HepG2 (cell line): ENCODE data around the gene DIABLO. TPM values are rescaled to one million over a fixed set of nuclear protein-coding genes. Genes with fewer than 3 reads are reported as not detected.

Experiments
- E2F5 ChIP-seq: sonication (generic); formaldehyde crosslinking; conservative IDR thresholded peaks from 2 replicates; pipeline ENCODE4 v1.4.0; 2020; ENCODE audit warnings: missing genetic modification reagents
- FOXM1 ChIP-seq: sonication (generic); formaldehyde crosslinking; IDR thresholded peaks from 2 replicates; pipeline ENCODE4 v1.5.0; 2020; ENCODE audit warnings: missing genetic modification reagents
- IRF9 ChIP-seq: sonication (generic); formaldehyde crosslinking; IDR thresholded peaks from 2 replicates; pipeline ENCODE4 v1.8.0; 2022; ENCODE audit warnings: missing genetic modification reagents, mild to moderate bottlenecking, borderline replicate concordance
- KDM6A ChIP-seq: IDR thresholded peaks from 2 replicates; pipeline ENCODE4 v1.6.1; 2016; ENCODE audit warnings: low read depth
- MEF2D ChIP-seq: sonication (generic); formaldehyde crosslinking; IDR thresholded peaks from 2 replicates; pipeline ENCODE4 v1.5.1; 2020; ENCODE audit warnings: mild to moderate bottlenecking, missing genetic modification reagents
- MTF1 ChIP-seq: sonication (generic); formaldehyde crosslinking; IDR thresholded peaks from 2 replicates; pipeline ENCODE4 v1.5.0; 2020; ENCODE audit warnings: missing genetic modification reagents
- NR1H2 ChIP-seq: sonication (generic); formaldehyde crosslinking; IDR thresholded peaks from 2 replicates; pipeline ENCODE4 v1.8.1; 2022; ENCODE audit warnings: low read depth, missing genetic modification reagents, borderline replicate concordance
- TOE1 ChIP-seq: sonication (generic); formaldehyde crosslinking; IDR thresholded peaks from 2 replicates; pipeline ENCODE4 v1.4.0; 2020; ENCODE audit warnings: mild to moderate bottlenecking, missing genetic modification reagents
- WIZ ChIP-seq: sonication (generic); formaldehyde crosslinking; IDR thresholded peaks from 2 replicates; pipeline ENCODE4 v1.5.1; 2020; ENCODE audit warnings: mild to moderate bottlenecking, missing genetic modification reagents
- ZBTB21 ChIP-seq: sonication (generic); formaldehyde crosslinking; IDR thresholded peaks from 2 replicates; pipeline ENCODE4 v1.4.0; 2020; ENCODE audit warnings: missing genetic modification reagents
- ZBTB7A ChIP-seq: sonication (generic); formaldehyde crosslinking; IDR thresholded peaks from 2 replicates; pipeline ENCODE4 v1.8.0; 2022; ENCODE audit warnings: mild to moderate bottlenecking, missing genetic modification reagents
- ZC3H4 ChIP-seq: sonication (generic); formaldehyde crosslinking; IDR thresholded peaks from 2 replicates; pipeline ENCODE4 v1.4.0; 2020; ENCODE audit warnings: missing genetic modification reagents, borderline replicate concordance
- ZNF225 ChIP-seq: sonication (generic); formaldehyde crosslinking; IDR thresholded peaks from 2 replicates; pipeline ENCODE4 v1.4.0; 2020; ENCODE audit warnings: mild to moderate bottlenecking, missing genetic modification reagents
- ZNF33A ChIP-seq: sonication (generic); formaldehyde crosslinking; IDR thresholded peaks from 2 replicates; pipeline ENCODE4 v1.5.1; 2020; ENCODE audit warnings: missing genetic modification reagents, mild to moderate bottlenecking, moderate library complexity, borderline replicate concordance
- ZNF33B ChIP-seq: sonication (generic); formaldehyde crosslinking; IDR thresholded peaks from 2 replicates; pipeline ENCODE4 v1.5.1; 2020; ENCODE audit warnings: mild to moderate bottlenecking, missing genetic modification reagents
- ZNF552 ChIP-seq: sonication (generic); formaldehyde crosslinking; IDR thresholded peaks from 2 replicates; pipeline ENCODE4 v1.9.0; 2022; ENCODE audit warnings: missing genetic modification reagents, mild to moderate bottlenecking, borderline replicate concordance
- ZNF746 ChIP-seq: sonication (generic); formaldehyde crosslinking; IDR thresholded peaks from 2 replicates; pipeline ENCODE4 v1.8.0; 2022; ENCODE audit warnings: mild to moderate bottlenecking, missing genetic modification reagents
- ZNF83 ChIP-seq: sonication (generic); formaldehyde crosslinking; IDR thresholded peaks from 2 replicates; pipeline ENCODE4 v1.4.0; 2020; ENCODE audit warnings: missing genetic modification reagents, mild to moderate bottlenecking, borderline replicate concordance
- polyA plus RNA-seq, 8 experiments: library from polyadenylated mRNA; depleted of rRNA in 3 of 8; stranded (reverse) in 7 of 8; unstranded in 1 of 8; fragments of >200 nt; fragmentation: Illumina TruSeq in 4 of 8; extraction: Trizol in 4 of 8; gene quantifications; 2 replicates each; pipeline versions ENCODE4 v1.2.1 to v1.2.3, GENCODE V29; 2011 to 2016; ENCODE audit warnings: low read depth in 4 of 8, missing spikeins in 1 of 8, mixed read lengths in 1 of 8; ENCODE audit not compliant: insufficient read depth in 1 of 8
- total RNA-seq, 5 experiments: library from RNA; depleted of rRNA; stranded (reverse); fragments of >200 nt; fragmentation: Illumina TruSeq; extraction: Trizol; gene quantifications; 2 replicates each; pipeline ENCODE4 v1.2.3, GENCODE V29; 2016; ENCODE audit warnings: low read depth in 1 of 5
- TF ChIP-seq, protein P1 (sequence below): sonication (generic); formaldehyde crosslinking; IDR thresholded peaks from 2 replicates; pipeline ENCODE4 v1.5.0; 2020; ENCODE audit warnings: mild to moderate bottlenecking, missing genetic modification reagents
- TF ChIP-seq, protein P2 (sequence below): sonication (generic); formaldehyde crosslinking; IDR thresholded peaks from 2 replicates; pipeline ENCODE4 v1.8.0; 2022; ENCODE audit warnings: mild to moderate bottlenecking, missing genetic modification reagents; ENCODE audit not compliant: insufficient replicate concordance
- TF ChIP-seq, protein P3 (sequence below), 2 experiments: sonication (generic) in 1 of 2; formaldehyde crosslinking in 1 of 2; IDR thresholded peaks; 2 replicates each; pipeline versions ENCODE4 v1.5.1 to v1.6.1; 2011 to 2020; ENCODE audit warnings: borderline replicate concordance in 1 of 2, low read depth in 1 of 2, low read length in 1 of 2, mild to moderate bottlenecking in 1 of 2, missing genetic modification reagents in 1 of 2, moderate library complexity in 1 of 2

Gene DIABLO
- total and polyA plus RNA-seq, 2 of the 13 experiments (the other 11 are each of a cell fraction or from before 2014, with no cell fraction given) = 20.7 to 70.9 TPM

DNA sequence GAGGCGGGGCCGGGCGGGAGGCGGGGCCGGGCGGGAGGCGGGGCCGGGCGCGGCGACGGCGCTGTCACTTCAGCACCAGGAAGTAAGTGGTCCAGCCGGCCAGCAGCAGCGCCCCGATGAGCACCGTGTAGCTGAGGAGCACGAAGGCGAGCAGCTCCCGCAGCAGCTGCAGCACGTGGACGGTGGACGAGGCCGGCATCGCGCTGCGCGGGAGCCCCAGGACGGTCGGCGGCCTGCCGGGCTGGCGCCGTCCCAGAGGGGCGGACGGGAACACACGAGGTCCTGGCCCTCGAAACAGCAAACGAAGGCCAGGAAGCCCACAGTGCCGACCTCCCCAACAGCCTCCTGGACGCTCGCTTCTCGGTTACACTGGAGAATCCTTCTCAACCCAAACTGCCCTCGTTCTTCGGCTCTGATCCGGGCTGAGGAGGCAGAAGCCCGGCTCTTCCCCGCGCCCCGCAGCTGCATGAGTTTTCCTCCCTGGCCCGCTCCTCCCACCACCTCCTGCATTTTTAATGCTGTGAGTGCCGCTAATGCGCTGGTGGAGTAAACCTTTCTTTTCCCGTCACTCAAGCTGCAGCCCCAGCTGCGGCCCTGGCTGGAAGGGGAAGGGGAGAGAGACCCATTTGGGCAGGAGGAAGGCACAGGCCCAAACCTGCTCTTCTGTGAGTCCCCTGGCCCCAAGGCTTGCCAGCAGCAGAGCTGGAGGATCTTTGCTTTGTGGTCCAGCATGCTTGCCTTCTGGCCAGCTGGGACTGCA, 694 bp upstream of the DIABLO start (continued):
- TF ChIP-seq TOE1 (CRISPR knock-in tag) (peak; percentile 46; the same call in 1 of the 2 replicates), MEF2D (CRISPR knock-in tag) (no peak), ZNF746 (peak; percentile 62; the same call in 1 of the 2 replicates), ZNF33A (CRISPR knock-in tag) (no peak), ZBTB21 (CRISPR knock-in tag) (0 out of 2 replicates have a peak, but pooled peaks have one; percentile 9), FOXM1 (CRISPR knock-in tag) (peak; percentile 95), MTF1 (CRISPR knock-in tag) (peak; percentile 81; the same call in 1 of the 2 replicates), ZBTB7A (peak; percentile 79; the same call in 1 of the 2 replicates), E2F5 (CRISPR knock-in tag) (peak; percentile 65), ZNF552 (peak; percentile 92; the same call in 1 of the 2 replicates), ZC3H4 (CRISPR knock-in tag) (no peak), ZNF83 (CRISPR knock-in tag) (peak; percentile 90), WIZ (peak; percentile 70; the same call in 1 of the 2 replicates), KDM6A (no peak), ZNF33B (CRISPR knock-in tag) (peak; percentile 35; the same call in 1 of the 2 replicates), ZNF225 (CRISPR knock-in tag) (peak; percentile 66; the same call in 1 of the 2 replicates), IRF9 (peak; percentile 69; the same call in 1 of the 2 replicates), NR1H2 (CRISPR knock-in tag) (peak; percentile 90; the same call in 1 of the 2 replicates)
- TF ChIP-seq, protein P1, sequence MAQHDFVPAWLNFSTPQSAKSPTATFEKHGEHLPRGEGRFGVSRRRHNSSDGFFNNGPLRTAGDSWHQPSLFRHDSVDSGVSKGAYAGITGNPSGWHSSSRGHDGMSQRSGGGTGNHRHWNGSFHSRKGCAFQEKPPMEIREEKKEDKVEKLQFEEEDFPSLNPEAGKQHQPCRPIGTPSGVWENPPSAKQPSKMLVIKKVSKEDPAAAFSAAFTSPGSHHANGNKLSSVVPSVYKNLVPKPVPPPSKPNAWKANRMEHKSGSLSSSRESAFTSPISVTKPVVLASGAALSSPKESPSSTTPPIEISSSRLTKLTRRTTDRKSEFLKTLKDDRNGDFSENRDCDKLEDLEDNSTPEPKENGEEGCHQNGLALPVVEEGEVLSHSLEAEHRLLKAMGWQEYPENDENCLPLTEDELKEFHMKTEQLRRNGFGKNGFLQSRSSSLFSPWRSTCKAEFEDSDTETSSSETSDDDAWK (CRISPR knock-in tag) = no peak
- TF ChIP-seq, protein P2, sequence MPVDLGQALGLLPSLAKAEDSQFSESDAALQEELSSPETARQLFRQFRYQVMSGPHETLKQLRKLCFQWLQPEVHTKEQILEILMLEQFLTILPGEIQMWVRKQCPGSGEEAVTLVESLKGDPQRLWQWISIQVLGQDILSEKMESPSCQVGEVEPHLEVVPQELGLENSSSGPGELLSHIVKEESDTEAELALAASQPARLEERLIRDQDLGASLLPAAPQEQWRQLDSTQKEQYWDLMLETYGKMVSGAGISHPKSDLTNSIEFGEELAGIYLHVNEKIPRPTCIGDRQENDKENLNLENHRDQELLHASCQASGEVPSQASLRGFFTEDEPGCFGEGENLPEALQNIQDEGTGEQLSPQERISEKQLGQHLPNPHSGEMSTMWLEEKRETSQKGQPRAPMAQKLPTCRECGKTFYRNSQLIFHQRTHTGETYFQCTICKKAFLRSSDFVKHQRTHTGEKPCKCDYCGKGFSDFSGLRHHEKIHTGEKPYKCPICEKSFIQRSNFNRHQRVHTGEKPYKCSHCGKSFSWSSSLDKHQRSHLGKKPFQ (CRISPR knock-in tag) = peak; percentile 83
- TF ChIP-seq, protein P3, sequence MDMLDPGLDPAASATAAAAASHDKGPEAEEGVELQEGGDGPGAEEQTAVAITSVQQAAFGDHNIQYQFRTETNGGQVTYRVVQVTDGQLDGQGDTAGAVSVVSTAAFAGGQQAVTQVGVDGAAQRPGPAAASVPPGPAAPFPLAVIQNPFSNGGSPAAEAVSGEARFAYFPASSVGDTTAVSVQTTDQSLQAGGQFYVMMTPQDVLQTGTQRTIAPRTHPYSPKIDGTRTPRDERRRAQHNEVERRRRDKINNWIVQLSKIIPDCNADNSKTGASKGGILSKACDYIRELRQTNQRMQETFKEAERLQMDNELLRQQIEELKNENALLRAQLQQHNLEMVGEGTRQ (IDR thresholded peaks at IDR 0.05; ENCODE audit: low read depth, low read length) = no peak
- TF ChIP-seq, protein P3 (CRISPR knock-in tag; IDR thresholded peaks at IDR 0.05; ENCODE audit: borderline replicate concordance) = 0 out of 2 replicates have a peak, but pooled peaks have one; percentile 32
